Body of pancreas (tissue), 4 donors: ENCODE results near the gene LENG1. TPM values are rescaled to one million over a fixed set of nuclear protein-coding genes. Genes with fewer than 3 reads are reported as not detected.

ENCODE experiments used
- ATAC-seq: fragments of 150-250 bp; one replicate; pipeline ENCODE4 v1.9.1; 2016
- DNase-seq, 4 donors: peaks; one replicate each; pipeline ENCODE4 v3.0.0-alpha.2; 2019
- H3K27ac ChIP-seq, 4 donors: fragments of 200-600 bp; sonication (generic); 1 replicate in 3 of 4; 2 replicates in 1 of 4; pipeline versions ENCODE4 v1.5.1 to v1.6.1; 2016 to 2019; ENCODE audit warnings: mild to moderate bottlenecking in 1 of 4, mixed read lengths in 1 of 4, moderate library complexity in 1 of 4
- H3K27me3 ChIP-seq, 2 donors: fragments of 200-600 bp; sonication (generic); one replicate each; pipeline ENCODE4 v1.6.0; 2016; ENCODE audit warnings: mild to moderate bottlenecking in 1 of 2
- H3K36me3 ChIP-seq, 2 donors: fragments of 200-600 bp; sonication (generic); replicated peaks in 1 of 2; 2 replicates each; pipeline ENCODE4 v1.5.1; 2016; ENCODE audit warnings: low read depth in 2 of 2; ENCODE audit not compliant: insufficient read depth in 1 of 2
- H3K4me1 ChIP-seq: fragments of 200-600 bp; sonication (generic); one replicate; pipeline ENCODE4 v1.6.0; 2016
- H3K4me3 ChIP-seq, 2 donors: fragments of 200-600 bp; sonication (generic); 1 replicate in 1 of 2; 2 replicates in 1 of 2; pipeline ENCODE4 v1.5.1; 2016 to 2019
- H3K9me3 ChIP-seq, 3 donors: fragments of 200-600 bp; sonication (generic); 1 replicate in 2 of 3; 2 replicates in 1 of 3; pipeline ENCODE4 v1.5.1; 2016
- CTCF ChIP-seq, 7 experiments: fragments of 450-650 bp in 4 of 7; fragments of 200-600 bp in 3 of 7; sonication (generic) in 3 of 7; IDR thresholded peaks; one replicate each; pipeline ENCODE4 v1.5.1; 2016 to 2019; ENCODE audit warnings: antibody characterized with exemption in 7 of 7
- POLR2A ChIP-seq, 3 donors: fragments of 450-650 bp; IDR thresholded peaks; one replicate each; pipeline ENCODE4 v1.6.1; 2016; ENCODE audit warnings: antibody characterized with exemption in 3 of 3, mild to moderate bottlenecking in 2 of 3
- WGBS, 2 donors: methylation state at CpG; one replicate each; pipeline ENCODE4 v1.1.5; 2017; 5-methylcytosine and 5-hydroxymethylcytosine counted together
- intact Hi-C: fragments of 100-400 bp; cut with DNase I; formaldehyde crosslinking; loops from one replicate; pipeline ENCODE4 v1.15.1; 2023
- total RNA-seq, 2 donors: library from RNA; depleted of rRNA; stranded (reverse); fragments of >200 nt; gene quantifications; one replicate each; pipeline ENCODE4 v1.1.0, GENCODE V29; 2016

The LENG1 gene
- total RNA-seq, 2 donors from 2014 or later: 4.0 to 9.6 TPM

GRCh38 chr19:54108496-54108895 lies 51.0 kb downstream of the LENG1 start:
- Histone ChIP-seq H3K27ac (no peak overlapping the region), H3K9me3 (no peaks in the 10 kb centered on the region), H3K4me3 (no peak overlapping the region), H3K27me3 (no peaks in the 10 kb centered on the region), H3K36me3 (peaks cover 10 to 26% of the 10 kb centered on the region in 2 donors), H3K4me1 (peaks cover 10% of the 10 kb centered on the region)
- intact Hi-C loops: no loop called here
- ATAC-seq (no peak), DNase-seq (no peak)
- WGBS, 2 donors: 72 to 74% methylated on average over 6 to 7 of the region's 7 CpGs
- TF ChIP-seq POLR2A (IDR thresholded peaks at IDR 0.05): no peak
- TF ChIP-seq CTCF (IDR thresholded peaks at IDR 0.05): no peak

GRCh38 chr19:54107876-54108490 lies 51.5 kb downstream of the LENG1 start:
- Histone ChIP-seq H3K27ac (no peak overlapping the region), H3K4me3 (no peak overlapping the region), H3K27me3 (no peaks in the 10 kb centered on the region), H3K9me3 (no peaks in the 10 kb centered on the region), H3K36me3 (peaks cover 10 to 26% of the 10 kb centered on the region in 2 donors), H3K4me1 (peaks cover 14% of the 10 kb centered on the region)
- 82 to 83% methylated on average over 15 to 21 of the region's 21 CpGs for WGBS, 2 donors
- ATAC-seq: no peak
- DNase-seq: peak in 1 of 4 donors; percentile 10
- intact Hi-C loops: no loop called here
- no peak for TF ChIP-seq CTCF (IDR thresholded peaks at IDR 0.05)
- TF ChIP-seq POLR2A (IDR thresholded peaks at IDR 0.05): no peak

GRCh38 chr19:54106716-54107115 lies 52.8 kb downstream of the LENG1 start:
- ATAC-seq (no peak), DNase-seq (peak in 1 of 4 donors; percentile 7)
- intact Hi-C loops: no loop called here
- H3K9me3 ChIP-seq: no peaks in the 10 kb centered on the region
- H3K36me3 ChIP-seq: peaks cover 10 to 26% of the 10 kb centered on the region in 2 donors
- no peaks in the 10 kb centered on the region for H3K27me3 ChIP-seq
- H3K4me1 ChIP-seq: peaks cover 20% of the 10 kb centered on the region
- no peak overlapping the region for H3K4me3 ChIP-seq
- TF ChIP-seq CTCF (IDR thresholded peaks at IDR 0.05) (no peak), POLR2A (IDR thresholded peaks at IDR 0.05) (no peak)
- 82 to 86% methylated on average over 13 to 15 of the region's 15 CpGs for WGBS, 2 donors
- no peak overlapping the region for H3K27ac ChIP-seq

GRCh38 chr19:54105796-54106195 lies 53.7 kb downstream of the LENG1 start:
- DNase-seq: peak in 1 of 4 donors; percentile 8
- no peak overlapping the region for H3K27ac ChIP-seq
- TF ChIP-seq POLR2A (IDR thresholded peaks at IDR 0.05): no peak
- no peak for TF ChIP-seq CTCF (IDR thresholded peaks at IDR 0.05)
- H3K9me3 ChIP-seq: no peaks in the 10 kb centered on the region
- H3K27me3 ChIP-seq: no peaks in the 10 kb centered on the region
- no peak for ATAC-seq
- peaks cover 10 to 24% of the 10 kb centered on the region in 2 donors for H3K36me3 ChIP-seq
- intact Hi-C loops: no loop called here
- no peak overlapping the region for H3K4me3 ChIP-seq
- 89 to 92% methylated on average over 10 of the region's 10 CpGs for WGBS, 2 donors
- H3K4me1 ChIP-seq: peaks cover 20% of the 10 kb centered on the region

Other genes with a start within 250 kb of the LENG1 start
- not detected for gene CACNG8, start 196.8 kb downstream of the LENG1 start, total RNA-seq
- gene CACNG6, start 168.1 kb downstream of the LENG1 start, total RNA-seq: not detected
- gene VSTM1, start 95.8 kb downstream of the LENG1 start, total RNA-seq: not detected
- not detected for gene TARM1, start 78.4 kb downstream of the LENG1 start, total RNA-seq
- gene OSCAR, start 58.9 kb downstream of the LENG1 start, total RNA-seq: 1 to 10 TPM in 1 of 2 donors, not detected in 1; 2.3 TPM
- gene NDUFA3, start 56.9 kb downstream of the LENG1 start, total RNA-seq: 1 to 10 TPM; 4.7 to 5.3 TPM
- 10 to 100 TPM in 1 of 2 donors, 1 to 10 TPM in 1; 6.5 to 11.9 TPM for gene TFPT, start 44.1 kb downstream of the LENG1 start, total RNA-seq
- gene PRPF31, start 44.0 kb downstream of the LENG1 start, total RNA-seq: 10 to 100 TPM; 17.8 to 24.1 TPM
- 10 to 100 TPM; 22.4 to 51.4 TPM for gene CNOT3, start 22.0 kb downstream of the LENG1 start, total RNA-seq
- gene TMC4, start 13.4 kb upstream of the LENG1 start, total RNA-seq: 100 to 1,000 TPM in 1 of 2 donors, 10 to 100 TPM in 1; 57.3 to 126 TPM
- gene MBOAT7, start 29.9 kb upstream of the LENG1 start, total RNA-seq: 10 to 100 TPM; 40.5 to 98.9 TPM
- gene TSEN34, start 31.6 kb upstream of the LENG1 start, total RNA-seq: 10 to 100 TPM; 33.9 to 56.6 TPM
- gene RPS9, start 41.1 kb upstream of the LENG1 start, total RNA-seq: 1,000 to 10,000 TPM; 1,319 to 1,729 TPM
- gene LILRB3, start 63.3 kb upstream of the LENG1 start, total RNA-seq: 1 to 10 TPM in 1 of 2 donors, under 1 TPM in 1; 0.33 to 2.1 TPM
- gene LILRA6, start 83.1 kb upstream of the LENG1 start, total RNA-seq: not detected
- 1 to 10 TPM; 3.1 to 6.6 TPM for gene LILRB5, start 97.6 kb upstream of the LENG1 start, total RNA-seq
- gene LILRB2, start 121.4 kb upstream of the LENG1 start, total RNA-seq: 1 to 10 TPM in 1 of 2 donors, under 1 TPM in 1; 0.78 to 1.3 TPM
- gene LILRA5, start 153.4 kb upstream of the LENG1 start, total RNA-seq: under 1 TPM in 1 of 2 donors, not detected in 1; 0.78 TPM
- gene LILRA4, start 179.4 kb upstream of the LENG1 start, total RNA-seq: not detected
- gene LAIR1, start 205.2 kb upstream of the LENG1 start, total RNA-seq: 10 to 100 TPM in 1 of 2 donors, 1 to 10 TPM in 1; 2.9 to 35.6 TPM